Stimulated activated CD4-positive, alpha-beta T cell treated with anti-CD3 and anti-CD28 coated beads, Interleukin-4, amount 100 ng/mL, for 48 hours (primary cell): ENCODE data around the gene PRKG1.

Experiments used
- DNase-seq, 2 donors: peaks; one replicate each; pipeline ENCODE4 v3.0.0-alpha.2; 2020; ENCODE audit warnings: low read depth in 2 of 2

Gene PRKG1

GRCh38 chr10:51076299-51076841, 2.1 kb downstream of the PRKG1 start:
- DNase-seq = no peak

GRCh38 chr10:51077074-51077473, 2.8 kb downstream of the PRKG1 start:
- no peak for DNase-seq

GRCh38 chr10:51077507-51077906, 3.2 kb downstream of the PRKG1 start:
- DNase-seq = no peak

GRCh38 chr10:51079331-51079730, 5.0 kb downstream of the PRKG1 start:
- DNase-seq = no peak

GRCh38 chr10:51079766-51080165, 5.5 kb downstream of the PRKG1 start:
- no peak for DNase-seq

GRCh38 chr10:51080311-51081006, 6.2 kb downstream of the PRKG1 start:
- DNase-seq = no peak

GRCh38 chr10:51082857-51083256, 8.6 kb downstream of the PRKG1 start:
- no peak for DNase-seq

- no peak for DNase-seq
These were observed 9.1 kb downstream of the PRKG1 start for GRCh38 chr10:51083356-51083853.

GRCh38 chr10:51085204-51085603, 10.9 kb downstream of the PRKG1 start:
- no peak for DNase-seq

- DNase-seq = no peak
These were observed 12.4 kb downstream of the PRKG1 start for GRCh38 chr10:51086710-51087109.

GRCh38 chr10:51087114-51087513, 12.8 kb downstream of the PRKG1 start:
- DNase-seq = no peak

GRCh38 chr10:51090190-51090589, 15.9 kb downstream of the PRKG1 start:
- no peak for DNase-seq

GRCh38 chr10:51092402-51092801, 18.1 kb downstream of the PRKG1 start:
- DNase-seq = no peak

GRCh38 chr10:51095444-51095843, 21.2 kb downstream of the PRKG1 start:
- DNase-seq = no peak

GRCh38 chr10:51097546-51097945, 23.3 kb downstream of the PRKG1 start:
- DNase-seq = no peak

- no peak for DNase-seq
These were observed 25.9 kb downstream of the PRKG1 start for GRCh38 chr10:51100221-51100620.

GRCh38 chr10:51103554-51104217, 29.4 kb downstream of the PRKG1 start:
- no peak for DNase-seq

GRCh38 chr10:51106311-51106945, 32.1 kb downstream of the PRKG1 start:
- no peak for DNase-seq

GRCh38 chr10:51108406-51108805, 34.1 kb downstream of the PRKG1 start:
- no peak for DNase-seq

GRCh38 chr10:51109801-51110533, 35.7 kb downstream of the PRKG1 start:
- DNase-seq = no peak

- DNase-seq = no peak
These were observed 37.7 kb downstream of the PRKG1 start for GRCh38 chr10:51112013-51112412.

- DNase-seq = no peak
These were observed 38.7 kb downstream of the PRKG1 start for GRCh38 chr10:51113007-51113406.
